HCT116 (cell line): ENCODE measurements around the gene CDK18. TPM values are rescaled to one million over a fixed set of nuclear protein-coding genes. Genes with fewer than 3 reads are reported as not detected.

ENCODE experiments used
- ATAC-seq: fragments of 200-7000 bp; cut with Tn5 transposase; 2 replicates; pipeline ENCODE4 v1.9.1; 2020; ENCODE audit warnings: mild to moderate bottlenecking, moderate library complexity
- BruUV-seq: library from RNA; stranded (reverse); fragments of 400-500 nt; replicated peaks from 2 replicates; lab custom pipeline; 2021; lab: Mats Ljungman, UMichigan
- CTCF ChIA-PET: fragments of 300-600 bp; sonication (Branson Sonifier 250); formaldehyde crosslinking; loops from one replicate; lab custom pipeline; 2021; ENCODE audit warnings: antibody characterized with exemption; lab: Charles Lee
- POLR2A ChIA-PET: fragments of 300-600, 350-600 bp; sonication (Branson Sonifier 250); formaldehyde crosslinking; loops from one replicate; lab custom pipeline; 2021; ENCODE audit warnings: antibody characterized with exemption; lab: Charles Lee
- RAD21 ChIA-PET, 2 experiments: fragments of 300-600 bp; sonication (Branson Sonifier 250); formaldehyde crosslinking; loops; one replicate each; lab custom pipeline; 2023; ENCODE audit warnings: low total read pairs in 2 of 2; ENCODE audit not compliant: uncharacterized antibody in 2 of 2, unreplicated experiment in 2 of 2, low non-redundant PET in 1 of 2; lab: Charles Lee
- DNase-seq: peaks from one replicate; pipeline ENCODE4 v3.0.0-alpha.2; 2010; ENCODE audit warnings: low read depth, low spot score
- H2AFZ ChIP-seq: fragments of 200-600 bp; shearing (Covaris generic), sonication (generic); 2 replicates; pipeline ENCODE4 v1.6.1; 2017; ENCODE audit warnings: low read depth, mixed run types, mixed read lengths, antibody characterized with exemption, low read length; ENCODE audit not compliant: poor library complexity, severe bottlenecking
- H3K27ac ChIP-seq: 2 replicates; pipeline ENCODE4 v1.5.1; 2012; ENCODE audit warnings: low read depth, low read length
- H3K27me3 ChIP-seq: fragments of 200-600 bp; sonication (generic); 2 replicates; pipeline ENCODE4 v1.6.1; 2016; ENCODE audit warnings: mixed run types, low read length, mixed read lengths; ENCODE audit not compliant: insufficient read depth
- H3K36me3 ChIP-seq, 2 experiments: fragments of 200-500 bp in 1 of 2; fragments of 200-600 bp in 1 of 2; sonication (Bioruptor generic) in 1 of 2; sonication (generic) in 1 of 2; 2 replicates each; pipeline versions ENCODE4 v1.5.1 to v1.6.1; 2014 to 2016; ENCODE audit warnings: low read length in 2 of 2, inconsistent platforms in 1 of 2, mixed read lengths in 1 of 2, mixed run types in 1 of 2; ENCODE audit not compliant: insufficient read depth in 2 of 2, control insufficient read depth in 1 of 2
- H3K4me1 ChIP-seq, 2 experiments: fragments of 200-600 bp in 1 of 2; sonication (generic) in 1 of 2; 2 replicates each; pipeline versions ENCODE4 v1.5.1 to v1.6.1; 2012 to 2017; ENCODE audit warnings: low read length in 2 of 2, inconsistent platforms in 1 of 2, mild to moderate bottlenecking in 1 of 2, mixed read lengths in 1 of 2, mixed run types in 1 of 2, moderate library complexity in 1 of 2; ENCODE audit not compliant: insufficient read depth in 2 of 2, control insufficient read depth in 1 of 2
- H3K4me2 ChIP-seq: fragments of 200-600 bp; sonication (generic); 2 replicates; pipeline ENCODE4 v1.6.1; 2017; ENCODE audit warnings: mixed run types, low read length, mixed read lengths
- H3K4me3 ChIP-seq, 2 experiments: fragments of 200-600 bp in 1 of 2; sonication (generic) in 1 of 2; replicated peaks in 1 of 2; 2 replicates each; pipeline ENCODE4 v1.5.1; 2011 to 2016; ENCODE audit warnings: low read length in 2 of 2, control low read depth in 1 of 2, low read depth in 1 of 2, mild to moderate bottlenecking in 1 of 2, mixed read lengths in 1 of 2, mixed run types in 1 of 2
- H3K79me2 ChIP-seq: fragments of 200-600 bp; sonication (generic); 2 replicates; pipeline ENCODE4 v1.6.1; 2017; ENCODE audit warnings: mild to moderate bottlenecking, mixed run types, low read length, moderate library complexity, mixed read lengths; ENCODE audit not compliant: insufficient read depth
- H3K9ac ChIP-seq: fragments of 200-600 bp; sonication (generic); 2 replicates; pipeline ENCODE4 v1.6.1; 2016; ENCODE audit warnings: low read length, mixed read lengths
- H3K9me2 ChIP-seq: fragments of 200-600 bp; sonication (generic), shearing (Covaris generic); 2 replicates; pipeline ENCODE4 v1.6.1; 2017; ENCODE audit warnings: mixed run types, mild to moderate bottlenecking, moderate library complexity; ENCODE audit not compliant: insufficient read depth
- H3K9me3 ChIP-seq, 2 experiments: fragments of 200-500 bp in 1 of 2; fragments of 200-600 bp in 1 of 2; sonication (Bioruptor generic) in 1 of 2; sonication (generic) in 1 of 2; 2 replicates each; pipeline ENCODE4 v1.6.1; 2014 to 2017; ENCODE audit warnings: low read length in 2 of 2, mixed read lengths in 2 of 2, inconsistent platforms in 1 of 2, low read depth in 1 of 2, mild to moderate bottlenecking in 1 of 2, mixed run types in 1 of 2, moderate library complexity in 1 of 2; ENCODE audit not compliant: control insufficient read depth in 1 of 2, insufficient read depth in 1 of 2
- H4K20me1 ChIP-seq: fragments of 200-600 bp; sonication (generic), shearing (Covaris generic); 2 replicates; pipeline ENCODE4 v1.6.1; 2017; ENCODE audit warnings: mixed run types, mild to moderate bottlenecking, moderate library complexity; ENCODE audit not compliant: insufficient read depth
- ATF3 ChIP-seq: IDR thresholded peaks from 2 replicates; pipeline ENCODE4 v1.6.1; 2012
- CEBPB ChIP-seq: IDR thresholded peaks from 2 replicates; pipeline ENCODE4 v1.6.1; 2012; ENCODE audit warnings: low read depth
- EGR1 ChIP-seq: IDR thresholded peaks from 2 replicates; pipeline ENCODE4 v1.6.1; 2012; ENCODE audit warnings: low read depth
- FOSL1 ChIP-seq: IDR thresholded peaks from 2 replicates; pipeline ENCODE4 v1.6.1; 2012; ENCODE audit warnings: low read depth
- MAX ChIP-seq: IDR thresholded peaks from 2 replicates; pipeline ENCODE4 v1.6.1; 2012
- RAD21 ChIP-seq: IDR thresholded peaks from 2 replicates; pipeline ENCODE4 v1.6.1; 2012; ENCODE audit warnings: low read depth, mild to moderate bottlenecking
- REST ChIP-seq: IDR thresholded peaks from 2 replicates; pipeline ENCODE4 v1.6.1; 2012; ENCODE audit warnings: low read depth
- SIN3A ChIP-seq: IDR thresholded peaks from 2 replicates; pipeline ENCODE4 v1.6.1; 2012; ENCODE audit warnings: low read depth
- SP1 ChIP-seq: IDR thresholded peaks from 2 replicates; pipeline ENCODE4 v1.6.1; 2012; ENCODE audit warnings: low read depth
- SRF ChIP-seq: IDR thresholded peaks from 2 replicates; pipeline ENCODE4 v1.6.1; 2012; ENCODE audit warnings: low read depth
- ZFX ChIP-seq: fragments of 450-650 bp; IDR thresholded peaks from 2 replicates; pipeline ENCODE4 v1.6.1; 2017
- ZNF274 ChIP-seq: fragments of 200-500 bp; sonication (Bioruptor generic); IDR thresholded peaks from 2 replicates; pipeline ENCODE4 v1.6.1; 2014; ENCODE audit warnings: mild to moderate bottlenecking, low read depth, low read length, inconsistent platforms
- intact Hi-C: fragments of 100-400 bp; cut with micrococcal nuclease; formaldehyde crosslinking; loops from 2 replicates; pipeline ENCODE4 v1.10.0; 2022
- total RNA-seq: library from RNA; stranded (reverse); gene quantifications from one replicate; pipeline ENCODE4 v1.2.1, GENCODE V29; 2021; ENCODE audit not compliant: unreplicated experiment

The CDK18 gene
- total RNA-seq, 1 experiment from 2014 or later = 32.0 TPM

- TF ChIP-seq SIN3A (no peak), ZNF274 (no peak), EGR1 (no peak), ATF3 (no peak), RAD21 (no peak), FOSL1 (no peak), MAX (no peak), CEBPB (no peak), ZFX (no peak), REST (no peak), SP1 (no peak), SRF (no peak)
- H3K9ac ChIP-seq = no peak overlapping the region
- H3K36me3 ChIP-seq = no peaks in the 10 kb centered on the region
- BruUV-seq = no TSS peak
- no peaks in the 10 kb centered on the region for H3K9me3 ChIP-seq
- no peak overlapping the region for H3K4me3 ChIP-seq
- no peak overlapping the region for H2AFZ ChIP-seq
- no peaks in the 10 kb centered on the region for H3K79me2 ChIP-seq
- H3K27ac ChIP-seq = no peak overlapping the region
- no peak for DNase-seq
- RAD21 ChIA-PET = no interaction called here
- no peak for ATAC-seq
- intact Hi-C loops = no loop called here
- H3K4me2 ChIP-seq = no peak overlapping the region
- no peaks in the 10 kb centered on the region for H3K9me2 ChIP-seq
- peaks cover 0 to 10% of the 10 kb centered on the region in 2 experiments; a peak in 3 of 4 replicates for H3K4me1 ChIP-seq
- H4K20me1 ChIP-seq = no peaks in the 10 kb centered on the region
- peaks cover 18% of the 10 kb centered on the region for H3K27me3 ChIP-seq
- POLR2A ChIA-PET = no interaction called here
- CTCF ChIA-PET = interaction anchor here (1.1 to 4.5 kb wide), 2 partner anchors 87 to 210 kb away, joined by 3 to 85 read pairs; no protein-coding TSS in a partner anchor
Measured at GRCh38 chr1:205483372-205483771, 21.1 kb upstream of the CDK18 start.
